Stomach smooth muscle (tissue), 2 donors: Measurements from ENCODE around the gene KCNH1.

Experiments used
- H3K27ac ChIP-seq: one replicate; pipeline ENCODE4 v1.7.0; 2013; ENCODE audit warnings: mild to moderate bottlenecking, low read length, inconsistent platforms
- H3K27me3 ChIP-seq, 2 donors: one replicate each; pipeline ENCODE4 v1.7.0; 2013; ENCODE audit warnings: low read length in 2 of 2; ENCODE audit not compliant: insufficient read depth in 2 of 2, control insufficient read depth in 1 of 2
- H3K36me3 ChIP-seq, 2 donors: one replicate each; pipeline ENCODE4 v1.7.0; 2013; ENCODE audit warnings: low read length in 2 of 2; ENCODE audit not compliant: control insufficient read depth in 2 of 2, insufficient read depth in 2 of 2
- H3K4me1 ChIP-seq: one replicate; pipeline ENCODE4 v1.7.0; 2013; ENCODE audit warnings: low read length; ENCODE audit not compliant: control insufficient read depth, insufficient read depth
- H3K4me3 ChIP-seq, 2 donors: one replicate each; pipeline ENCODE4 v1.7.0; 2013; ENCODE audit warnings: low read length in 2 of 2
- H3K9ac ChIP-seq, 2 donors: one replicate each; pipeline ENCODE4 v1.7.0; 2013; ENCODE audit warnings: low read length in 2 of 2, mild to moderate bottlenecking in 1 of 2
- H3K9me3 ChIP-seq, 2 donors: one replicate each; pipeline ENCODE4 v1.7.0; 2013; ENCODE audit warnings: low read length in 2 of 2; ENCODE audit not compliant: control insufficient read depth in 2 of 2
- donor health status: healthy.
- donor health status: Pancreatic carcinoma.

The KCNH1 gene

GRCh38 chr1:210758761-210759160 is 375.2 kb downstream of the KCNH1 start:
- H3K27ac ChIP-seq: no peak overlapping the region
- peaks cover 7 to 17% of the 10 kb centered on the region in 2 donors for H3K9me3 ChIP-seq
- H3K9ac ChIP-seq: no peak overlapping the region
- H3K4me1 ChIP-seq: no peaks in the 10 kb centered on the region
- no peaks in the 10 kb centered on the region for H3K27me3 ChIP-seq
- no peaks in the 10 kb centered on the region for H3K36me3 ChIP-seq
- H3K4me3 ChIP-seq: no peak overlapping the region

GRCh38 chr1:210758261-210758660 is 375.7 kb downstream of the KCNH1 start:
- Histone ChIP-seq H3K36me3 (no peaks in the 10 kb centered on the region), H3K9me3 (peaks cover 7 to 17% of the 10 kb centered on the region in 2 donors), H3K9ac (no peak overlapping the region), H3K4me1 (no peaks in the 10 kb centered on the region), H3K27me3 (no peaks in the 10 kb centered on the region), H3K27ac (no peak overlapping the region), H3K4me3 (no peak overlapping the region)

DNA sequence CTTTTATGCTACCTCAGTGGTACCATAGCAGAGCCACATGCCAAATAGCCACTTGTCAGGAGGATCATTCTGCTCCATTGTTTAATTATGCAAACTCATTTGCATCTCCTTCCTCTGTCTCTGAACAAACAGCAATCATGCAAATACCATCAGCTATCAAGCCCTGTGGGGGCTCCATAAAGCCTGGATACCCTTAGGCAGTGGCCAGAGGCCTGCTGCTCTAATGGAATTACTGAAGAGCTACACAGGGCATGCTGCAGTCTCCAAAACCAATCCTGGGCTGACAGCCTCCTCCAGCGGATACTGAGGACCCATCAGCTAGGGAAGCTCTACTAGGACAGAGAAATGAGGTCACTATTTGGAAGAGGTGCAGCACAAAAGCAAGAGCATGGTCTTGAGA is 376.3 kb downstream of the KCNH1 start:
- H3K9ac ChIP-seq: no peak overlapping the region
- H3K27ac ChIP-seq: no peak overlapping the region
- no peaks in the 10 kb centered on the region for H3K36me3 ChIP-seq
- no peak overlapping the region for H3K4me3 ChIP-seq
- no peaks in the 10 kb centered on the region for H3K4me1 ChIP-seq
- H3K9me3 ChIP-seq: peaks cover 7 to 17% of the 10 kb centered on the region in 2 donors
- no peaks in the 10 kb centered on the region for H3K27me3 ChIP-seq

DNA sequence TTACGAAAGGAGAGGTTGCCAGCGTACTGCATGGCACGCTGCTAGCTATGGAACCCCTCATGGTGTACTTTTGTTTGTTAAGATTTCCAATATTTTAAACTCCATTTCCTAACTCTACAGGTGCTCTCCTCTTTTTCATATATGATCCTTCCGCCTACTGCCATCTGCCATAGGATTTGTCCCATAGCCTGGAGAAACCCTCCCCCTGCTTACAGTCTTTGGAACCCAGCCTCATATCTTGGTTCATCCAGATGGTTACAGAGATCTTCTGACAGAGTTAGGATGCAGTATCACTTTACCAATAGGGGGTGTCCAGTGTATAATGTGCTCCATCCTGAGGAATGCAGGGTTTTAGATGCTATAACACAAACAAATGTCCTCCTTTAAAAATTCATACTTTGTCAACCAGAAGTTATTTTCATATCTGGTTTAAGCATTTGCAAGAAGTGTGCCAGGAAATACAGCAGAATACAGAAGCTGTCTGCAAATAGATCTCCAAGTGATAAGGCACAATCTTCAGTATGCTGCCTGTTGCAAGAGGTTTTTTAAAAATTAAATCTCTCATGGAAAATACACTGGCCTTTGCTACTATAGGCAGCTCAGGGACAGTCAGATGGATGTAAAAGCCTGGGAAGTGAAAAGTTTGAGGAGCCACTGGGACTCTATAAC is 377.8 kb downstream of the KCNH1 start:
- H3K27ac ChIP-seq: no peak overlapping the region
- no peaks in the 10 kb centered on the region for H3K4me1 ChIP-seq
- H3K4me3 ChIP-seq: no peak overlapping the region
- H3K9me3 ChIP-seq: peaks cover 7 to 17% of the 10 kb centered on the region in 2 donors
- H3K36me3 ChIP-seq: no peaks in the 10 kb centered on the region
- H3K9ac ChIP-seq: no peak overlapping the region
- H3K27me3 ChIP-seq: no peaks in the 10 kb centered on the region

DNA sequence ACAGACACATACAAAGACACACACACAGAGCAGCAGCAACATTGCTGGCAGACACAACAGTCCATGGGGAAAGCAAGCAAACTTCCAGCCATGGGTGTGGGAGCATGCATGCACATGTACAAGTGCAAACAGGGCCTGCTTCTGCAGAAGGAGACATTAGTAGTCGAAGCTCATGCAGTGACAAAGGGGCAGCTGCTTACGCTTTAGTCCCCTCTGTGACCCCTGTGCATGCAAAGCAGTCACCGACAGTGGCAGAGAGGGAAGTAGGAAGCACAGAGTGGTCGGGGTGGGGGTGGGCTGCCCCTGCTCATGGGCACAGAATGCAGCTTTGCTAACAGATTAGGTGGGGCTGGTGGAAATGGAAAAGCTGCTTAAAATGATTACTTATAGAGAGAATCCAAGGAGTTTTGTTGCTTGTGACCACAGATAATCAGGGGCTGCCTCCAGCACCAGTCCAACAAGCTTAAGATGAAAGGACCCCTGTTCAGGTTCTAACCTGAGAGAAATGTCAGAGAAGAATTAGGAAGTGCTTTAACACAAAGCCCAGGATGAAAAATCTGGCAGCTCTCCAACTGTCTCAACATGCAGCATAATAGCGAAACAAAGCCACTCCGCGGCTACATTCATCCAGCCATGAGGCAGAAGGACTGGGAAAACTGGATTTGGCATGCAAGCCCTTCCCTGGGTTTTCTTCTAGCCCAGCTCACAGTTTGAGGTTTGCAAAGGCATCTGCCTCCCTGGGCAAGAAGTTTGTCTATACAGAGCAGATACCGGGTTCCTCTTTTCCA is 378.9 kb downstream of the KCNH1 start:
- Histone ChIP-seq H3K27ac (no peak overlapping the region), H3K36me3 (no peaks in the 10 kb centered on the region), H3K4me1 (no peaks in the 10 kb centered on the region), H3K27me3 (no peaks in the 10 kb centered on the region), H3K9me3 (peaks cover 7 to 14% of the 10 kb centered on the region in 2 donors), H3K4me3 (no peak overlapping the region), H3K9ac (no peak overlapping the region)

GRCh38 chr1:210751911-210752310 is 382.0 kb downstream of the KCNH1 start:
- Histone ChIP-seq H3K36me3 (no peaks in the 10 kb centered on the region), H3K9me3 (peaks cover 0 to 2% of the 10 kb centered on the region in 2 donors), H3K27ac (no peak overlapping the region), H3K9ac (no peak overlapping the region), H3K27me3 (no peaks in the 10 kb centered on the region), H3K4me3 (no peak overlapping the region), H3K4me1 (no peaks in the 10 kb centered on the region)

- no peak overlapping the region for H3K27ac ChIP-seq
- H3K9ac ChIP-seq: no peak overlapping the region
- no peaks in the 10 kb centered on the region for H3K27me3 ChIP-seq
- H3K9me3 ChIP-seq: no peaks in the 10 kb centered on the region
- H3K4me3 ChIP-seq: no peak overlapping the region
- no peaks in the 10 kb centered on the region for H3K4me1 ChIP-seq
- no peaks in the 10 kb centered on the region for H3K36me3 ChIP-seq
These were observed 383.5 kb downstream of the KCNH1 start for GRCh38 chr1:210750468-210750867.

- Histone ChIP-seq H3K9me3 (no peaks in the 10 kb centered on the region), H3K4me1 (no peaks in the 10 kb centered on the region), H3K27ac (no peak overlapping the region)
These were observed 385.2 kb downstream of the KCNH1 start for GRCh38 chr1:210748796-210749195.

GRCh38 chr1:210747890-210748289 is 386.1 kb downstream of the KCNH1 start:
- no peaks in the 10 kb centered on the region for H3K4me1 ChIP-seq
- H3K36me3 ChIP-seq: no peaks in the 10 kb centered on the region
- H3K4me3 ChIP-seq: no peak overlapping the region
- no peak overlapping the region for H3K27ac ChIP-seq
- no peak overlapping the region for H3K9ac ChIP-seq
- no peaks in the 10 kb centered on the region for H3K9me3 ChIP-seq
- H3K27me3 ChIP-seq: no peaks in the 10 kb centered on the region

More at GRCh38 chr1:210748796-210749195, 385.2 kb downstream of the KCNH1 start:
- no peaks in the 10 kb centered on the region for H3K27me3 ChIP-seq
- H3K4me3 ChIP-seq: no peak overlapping the region
- no peak overlapping the region for H3K9ac ChIP-seq
- no peaks in the 10 kb centered on the region for H3K36me3 ChIP-seq

DNA sequence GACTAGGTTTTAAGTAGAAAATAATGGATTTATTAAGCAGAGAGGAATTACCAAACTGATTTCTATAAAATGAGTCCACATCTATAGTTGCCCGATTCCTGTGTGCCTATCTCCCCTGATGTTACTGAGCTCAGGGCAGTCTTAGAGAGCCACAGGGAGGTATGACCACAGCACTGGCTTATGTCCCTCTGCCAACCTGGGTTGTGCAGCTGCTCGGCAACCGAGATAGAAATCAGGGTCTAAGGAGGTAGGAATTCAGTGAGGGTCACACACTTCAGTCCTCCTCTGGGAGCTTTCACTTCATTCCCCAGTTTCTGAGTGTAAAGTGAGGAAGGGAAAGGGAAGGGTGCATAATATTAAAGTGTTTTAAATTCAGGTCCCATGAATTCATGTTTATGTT is 386.8 kb downstream of the KCNH1 start:
- no peak overlapping the region for H3K9ac ChIP-seq
- no peaks in the 10 kb centered on the region for H3K27me3 ChIP-seq
- H3K27ac ChIP-seq: no peak overlapping the region
- H3K4me1 ChIP-seq: no peaks in the 10 kb centered on the region
- no peaks in the 10 kb centered on the region for H3K36me3 ChIP-seq
- no peak overlapping the region for H3K4me3 ChIP-seq
- no peaks in the 10 kb centered on the region for H3K9me3 ChIP-seq
